GM23248 (cell line): ENCODE results near the gene NOS1AP.

ENCODE experiments used
- EZH2 ChIP-seq: fragments of 200-600 bp; sonication (generic); IDR thresholded peaks from 2 replicates; pipeline ENCODE4 v1.6.1; 2018; ENCODE audit warnings: antibody characterized with exemption, mild to moderate bottlenecking; ENCODE audit not compliant: insufficient read depth, poor library complexity, severe bottlenecking
- EZH2phosphoT487 ChIP-seq: fragments of 200-600 bp; sonication (generic); IDR thresholded peaks from 2 replicates; pipeline ENCODE4 v1.6.1; 2018; ENCODE audit warnings: antibody characterized with exemption, moderate library complexity, mild to moderate bottlenecking, low read depth; ENCODE audit not compliant: insufficient read depth

DNA sequence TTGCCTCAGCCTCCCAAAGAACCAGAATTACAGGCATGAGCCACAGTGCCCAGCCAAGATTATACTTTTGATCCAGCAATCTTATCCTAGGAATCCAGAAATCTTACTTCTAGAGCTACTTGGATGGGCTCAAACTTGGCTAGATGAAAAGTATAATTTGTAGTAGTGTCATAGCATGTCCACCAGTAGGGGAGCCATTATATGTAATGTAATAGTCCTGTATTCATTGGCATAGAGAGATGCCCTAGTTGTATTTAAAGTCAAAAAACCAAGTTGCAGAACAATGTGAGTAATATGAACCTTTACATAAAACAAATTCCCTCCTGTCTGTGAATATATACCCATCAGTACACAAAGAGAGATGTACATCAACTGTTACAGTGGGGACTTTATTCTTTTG lies 83.9 kb downstream of the NOS1AP start:
- no peak for TF ChIP-seq EZH2
- TF ChIP-seq EZH2phosphoT487: no peak
